NCI-H748 treated with DMSO at 0.1 percent for 48 hours (cell line): ENCODE data around the gene STRADA.
"Not testable (repeated sequence)": the region's sequence is repeated elsewhere in the genome, so short reads cannot be mapped to it uniquely, and the experiment has no call there.

ENCODE experiments used
- DNase-seq: peaks from one replicate; lab custom pipeline; 2025; lab: John Stamatoyannopoulos, UW

STRADA gene

DNA sequence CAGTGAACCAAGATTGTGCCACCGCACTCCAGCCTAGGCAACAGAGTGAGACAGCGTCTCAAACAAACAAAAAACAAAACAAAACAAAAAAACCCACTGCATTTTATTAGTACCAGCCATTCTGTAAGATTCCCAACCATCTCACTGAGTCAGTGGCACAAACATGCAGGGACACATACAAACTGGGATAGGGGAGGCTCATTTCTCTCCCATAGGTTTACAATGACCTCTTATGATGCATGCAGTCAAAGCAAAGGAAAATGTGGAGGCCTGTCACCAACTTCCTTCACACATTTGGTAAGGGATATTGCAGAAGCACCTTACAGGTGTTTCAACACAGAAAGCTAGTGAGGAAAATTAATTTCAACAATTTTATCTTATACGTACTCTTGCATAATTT, 12.4 kb upstream of the STRADA start:
- no peak for DNase-seq

- no peak for DNase-seq
Observed at GRCh38 chr17:63753215-63753614, 11.6 kb upstream of the STRADA start.

DNA sequence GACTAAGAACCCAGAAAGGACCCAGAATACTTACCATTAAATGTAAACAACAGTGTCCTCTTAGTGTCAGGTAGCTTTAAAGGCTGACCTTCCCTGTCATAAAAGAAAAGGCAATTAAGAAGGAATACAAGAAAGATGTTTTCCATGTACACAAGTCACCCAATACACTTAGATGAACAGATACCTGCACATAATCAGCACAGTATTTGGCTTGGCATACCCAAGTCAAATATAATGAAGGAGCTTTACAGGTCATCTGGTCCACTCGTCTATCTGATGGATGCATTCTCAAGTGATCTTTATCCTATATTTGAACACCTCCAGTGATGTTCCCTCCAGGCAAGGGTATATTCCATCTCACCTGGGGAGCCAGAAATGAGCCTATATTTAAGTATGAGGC, 11.1 kb upstream of the STRADA start:
- DNase-seq = no peak

GRCh38 chr17:63751806-63752205, 10.2 kb upstream of the STRADA start:
- no peak for DNase-seq

DNA sequence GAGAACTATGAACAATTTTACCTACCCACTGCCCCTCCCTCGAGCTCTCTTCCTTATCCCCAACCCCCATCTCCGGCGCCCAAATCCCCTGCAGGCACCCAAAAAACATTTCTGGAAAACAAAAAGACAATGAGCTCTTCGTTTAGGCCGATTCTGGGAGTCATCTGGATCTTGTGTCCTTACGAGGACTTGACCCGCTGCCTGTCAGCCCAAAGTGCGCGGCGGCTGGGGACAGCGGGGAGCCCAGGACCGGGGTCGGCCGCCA, 524 bp downstream of the STRADA start:
- DNase-seq = no peak

- no peak for DNase-seq
Observed at GRCh38 chr17:63740464-63741142, 996 bp downstream of the STRADA start.

DNA sequence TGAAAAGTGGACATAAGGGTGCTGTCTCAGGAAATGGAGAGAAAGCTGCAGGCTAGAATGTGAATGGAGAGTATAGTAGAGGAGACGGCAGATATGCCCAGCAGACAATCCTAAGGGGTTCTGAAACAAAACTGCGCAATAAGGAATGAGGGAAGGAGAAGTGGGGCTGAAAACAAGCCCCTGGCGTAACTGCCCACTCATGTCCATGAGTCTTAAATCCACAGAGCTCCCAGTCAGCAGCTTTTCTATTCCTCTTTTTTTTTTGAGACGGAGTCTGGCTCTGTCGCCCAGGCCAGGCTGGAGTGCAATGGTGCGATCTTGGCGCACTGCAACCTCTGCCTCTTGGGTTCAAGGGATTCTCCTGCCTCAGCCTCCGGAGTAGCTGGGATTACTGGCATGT, 5.9 kb downstream of the STRADA start:
- no peak for DNase-seq

DNA sequence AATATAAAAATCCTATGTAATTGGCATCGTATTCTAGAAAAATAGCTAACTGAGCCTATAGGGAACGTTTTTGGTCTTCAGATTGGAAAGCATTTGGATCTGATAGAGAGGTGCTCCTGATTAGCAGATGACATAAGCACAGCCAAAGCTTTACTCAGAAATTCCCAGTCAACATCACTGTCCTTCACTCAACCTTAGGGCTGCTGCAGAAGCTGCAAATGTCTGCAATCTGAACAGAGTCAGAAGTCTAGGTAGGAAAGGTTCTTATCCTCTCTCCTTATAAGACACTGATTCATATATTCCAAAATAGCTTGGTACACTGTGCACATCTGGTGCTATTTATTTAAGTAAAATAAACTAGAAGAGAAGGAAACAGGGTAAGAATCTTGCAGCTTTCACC, 19.2 kb downstream of the STRADA start:
- DNase-seq = no peak

DNA sequence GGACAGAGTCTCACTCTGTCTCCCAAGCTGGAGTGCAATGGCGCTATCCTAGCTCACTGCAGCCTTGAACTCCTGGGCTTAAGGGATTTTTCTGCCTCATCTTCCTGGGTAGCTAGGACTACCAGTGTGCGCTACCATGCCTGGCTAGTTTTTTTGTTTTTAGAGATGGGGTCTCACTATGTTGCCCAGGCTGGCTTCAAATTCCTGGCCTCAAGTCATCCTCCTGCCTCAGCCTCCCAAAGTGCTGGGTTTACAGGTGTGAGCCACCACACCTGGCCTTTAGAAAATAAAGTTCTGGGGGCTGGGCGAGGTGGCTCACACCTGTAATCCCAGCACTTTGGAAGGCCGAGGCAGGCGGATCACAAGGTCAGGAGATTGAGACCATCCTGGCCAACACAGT, 21.4 kb downstream of the STRADA start:
- DNase-seq = not testable (repeated sequence)

DNA sequence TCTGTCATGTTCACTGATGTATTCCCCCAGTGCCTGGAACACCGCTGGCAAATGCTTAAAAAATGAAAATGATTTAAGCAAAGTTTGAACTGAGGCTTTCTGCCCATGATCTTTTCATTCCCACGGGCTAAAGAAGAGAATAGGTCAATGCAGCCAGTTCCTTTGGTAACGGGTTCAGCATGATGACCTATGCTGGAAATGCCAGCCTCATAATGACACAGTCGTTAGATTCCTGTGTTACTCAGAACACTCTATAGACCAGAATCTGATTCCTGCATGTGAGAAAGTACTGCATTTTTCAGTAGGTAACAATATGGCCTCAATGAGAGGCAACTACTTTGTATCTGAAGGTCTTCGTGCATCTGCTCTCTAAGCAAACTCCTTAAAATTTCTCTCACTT, 22.6 kb downstream of the STRADA start:
- no peak for DNase-seq

DNA sequence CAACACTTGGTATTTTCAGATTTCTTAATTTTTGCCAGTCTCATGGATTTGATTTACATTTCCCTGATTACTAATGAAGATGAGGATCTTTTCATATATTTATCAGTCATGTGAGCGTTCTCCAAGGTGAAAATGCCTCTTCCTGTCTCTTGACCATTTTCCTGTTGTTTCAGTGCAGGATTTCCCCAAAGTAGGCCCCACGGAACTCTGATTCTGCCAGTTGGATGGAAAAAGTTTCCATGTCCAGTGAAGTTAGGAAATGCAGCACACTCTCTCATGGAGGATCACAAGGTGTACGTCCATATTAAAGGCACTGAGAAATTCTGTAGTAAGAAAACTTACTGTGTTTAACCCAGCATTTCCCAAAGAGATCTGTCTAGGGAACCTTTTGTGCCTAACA, 25.2 kb downstream of the STRADA start:
- no peak for DNase-seq

GRCh38 chr17:63714550-63715277, 26.9 kb downstream of the STRADA start:
- DNase-seq = no peak

GRCh38 chr17:63709110-63709509, 32.5 kb downstream of the STRADA start:
- DNase-seq = no peak

GRCh38 chr17:63707151-63707550, 34.4 kb downstream of the STRADA start:
- no peak for DNase-seq

- no peak for DNase-seq
Observed at GRCh38 chr17:63706336-63707082, 35.1 kb downstream of the STRADA start.

DNA sequence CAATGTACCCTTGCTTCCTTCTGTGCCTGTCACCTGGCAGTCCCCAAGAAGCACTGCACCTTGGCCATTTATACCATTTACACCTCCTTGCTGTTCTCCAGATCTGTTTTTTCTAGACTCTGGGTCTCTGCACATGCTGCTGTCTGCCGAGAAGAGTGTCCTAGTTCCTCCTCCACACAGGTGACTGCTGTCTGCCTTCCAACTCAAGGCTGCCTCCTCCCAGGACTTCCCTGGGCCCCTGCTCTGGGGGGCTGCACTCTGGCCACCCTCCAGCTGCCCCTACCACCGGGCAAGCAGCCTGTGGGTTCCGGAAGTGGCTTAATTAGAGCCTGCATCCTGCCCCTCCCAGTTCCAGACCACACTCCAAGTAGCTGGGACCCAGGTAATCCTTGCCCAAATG, 35.9 kb downstream of the STRADA start:
- no peak for DNase-seq

DNA sequence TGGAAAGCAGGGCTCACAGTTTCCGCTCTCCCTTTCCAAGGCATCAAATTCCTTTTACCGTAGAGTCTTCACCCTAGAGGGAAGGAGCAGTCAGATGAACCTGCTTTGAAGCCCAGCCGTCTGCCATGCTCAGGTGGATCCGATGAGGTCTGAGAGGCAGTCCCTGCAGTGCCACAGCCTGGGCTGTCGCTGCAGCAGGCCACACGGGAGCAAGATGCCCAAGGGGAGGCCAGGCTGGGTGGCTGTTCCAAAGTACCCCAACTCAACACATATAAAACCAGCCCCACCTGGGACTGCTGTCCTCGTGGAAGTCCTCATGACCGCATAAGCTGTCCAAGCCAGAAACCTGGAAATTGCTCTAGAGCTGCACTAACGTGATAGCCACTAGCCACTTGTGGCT, 36.8 kb downstream of the STRADA start:
- DNase-seq = no peak

- DNase-seq = no peak
Observed at GRCh38 chr17:63704259-63704576, 37.4 kb downstream of the STRADA start.

- DNase-seq = no peak
Observed at GRCh38 chr17:63703556-63704258, 37.9 kb downstream of the STRADA start.

DNA sequence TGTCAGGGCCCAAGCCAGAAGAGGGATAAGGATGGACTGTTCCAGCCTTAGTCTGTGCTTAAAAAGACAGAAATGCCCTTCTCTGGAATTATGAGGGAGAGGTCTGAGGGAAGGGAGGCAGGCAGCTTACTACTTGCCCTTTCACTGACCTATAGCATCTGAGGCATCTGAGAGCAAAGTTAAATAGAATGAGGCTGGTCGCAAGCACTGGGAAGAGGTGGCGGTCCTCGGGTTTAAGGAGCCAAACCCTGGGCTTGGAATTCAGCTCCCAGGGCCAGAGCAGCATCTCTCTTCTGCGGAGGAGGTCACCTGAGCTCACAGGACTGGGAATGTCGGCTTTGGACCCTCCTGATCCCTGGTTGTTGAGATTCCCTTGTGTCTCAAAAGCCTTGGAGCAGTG, 38.6 kb downstream of the STRADA start:
- DNase-seq = no peak

GRCh38 chr17:63702721-63703015, 38.9 kb downstream of the STRADA start:
- DNase-seq = no peak

GRCh38 chr17:63701868-63702720, 39.5 kb downstream of the STRADA start:
- DNase-seq = no peak
